ENCODE measurements around the gene STN1. TPM values are rescaled to one million over a fixed set of nuclear protein-coding genes. Genes with fewer than 3 reads are reported as not detected.

Gene STN1
- total RNA-seq, 2 experiments from 2014 or later = 46.5 to 50.9 TPM

- no peak for DNase-seq
- Mint-ChIP-seq H3K4me3 (no peak overlapping the region), H3K4me1 (peaks cover under 1% of the 10 kb centered on the region), H3K27ac (no peak overlapping the region), H3K36me3 (ENCODE audit: low read depth) (no peaks in the 10 kb centered on the region), H3K27me3 (peaks cover 4% of the 10 kb centered on the region), H3K9me3 (no peaks in the 10 kb centered on the region)
- POLR2A ChIA-PET = interaction anchor here (0.7 kb wide), 1 partner anchor 262 kb away, joined by 3 read pairs; no protein-coding TSS in a partner anchor
- CTCF ChIA-PET = interaction anchor here (1.8 kb wide), 1 partner anchor 13 kb away, joined by 5 read pairs; no protein-coding TSS in a partner anchor
These were observed 23.8 kb upstream of the STN1 start for GRCh38 chr10:103941801-103942200.

- Mint-ChIP-seq H3K4me1 (no peaks in the 10 kb centered on the region), H3K27me3 (peaks cover 4% of the 10 kb centered on the region), H3K4me3 (no peak overlapping the region), H3K27ac (no peak overlapping the region), H3K9me3 (no peaks in the 10 kb centered on the region), H3K36me3 (ENCODE audit: low read depth) (no peaks in the 10 kb centered on the region)
- DNase-seq = no peak
- CTCF ChIA-PET = no interaction called here
- POLR2A ChIA-PET = no interaction called here
These were observed 21.5 kb upstream of the STN1 start for GRCh38 chr10:103939522-103939921.

GRCh38 chr10:103936022-103936421 lies 18.0 kb upstream of the STN1 start:
- H3K4me3 Mint-ChIP-seq = no peak overlapping the region
- ChIA-PET CTCF (interaction anchor here (0.8 to 1.0 kb wide), 2 partner anchors 17 to 88 kb away, joined by 3 read pairs; no protein-coding TSS in a partner anchor), POLR2A (no interaction called here)
- no peak for DNase-seq
- H3K27ac Mint-ChIP-seq = no peak overlapping the region
- H3K36me3 Mint-ChIP-seq (ENCODE audit: low read depth) = no peaks in the 10 kb centered on the region
- H3K9me3 Mint-ChIP-seq = no peaks in the 10 kb centered on the region
- H3K27me3 Mint-ChIP-seq = peaks cover 2% of the 10 kb centered on the region
- H3K4me1 Mint-ChIP-seq = no peaks in the 10 kb centered on the region

- H3K4me3 Mint-ChIP-seq = no peak overlapping the region
- H3K27ac Mint-ChIP-seq = no peak overlapping the region
- peaks cover 2% of the 10 kb centered on the region for H3K27me3 Mint-ChIP-seq
- CTCF ChIA-PET = interaction anchor here (1.4 kb wide), 1 partner anchor 9 kb away, joined by 4 read pairs; no protein-coding TSS in a partner anchor
- H3K4me1 Mint-ChIP-seq = no peaks in the 10 kb centered on the region
- H3K9me3 Mint-ChIP-seq = no peaks in the 10 kb centered on the region
- H3K36me3 Mint-ChIP-seq (ENCODE audit: low read depth) = no peaks in the 10 kb centered on the region
- POLR2A ChIA-PET = no interaction called here
- no peak for DNase-seq
These were observed 16.3 kb upstream of the STN1 start for GRCh38 chr10:103934308-103934707.

GRCh38 chr10:103933557-103934121 lies 15.7 kb upstream of the STN1 start:
- DNase-seq = no peak
- H3K4me3 Mint-ChIP-seq = no peak overlapping the region
- H3K4me1 Mint-ChIP-seq = no peaks in the 10 kb centered on the region
- peaks cover 2% of the 10 kb centered on the region for H3K27me3 Mint-ChIP-seq
- H3K36me3 Mint-ChIP-seq (ENCODE audit: low read depth) = no peaks in the 10 kb centered on the region
- no peaks in the 10 kb centered on the region for H3K9me3 Mint-ChIP-seq
- ChIA-PET CTCF (interaction anchor here (1.5 kb wide), 1 partner anchor 13 kb away, joined by 3 read pairs; no protein-coding TSS in a partner anchor), POLR2A (no interaction called here)
- no peak overlapping the region for H3K27ac Mint-ChIP-seq

- DNase-seq = no peak
- Mint-ChIP-seq H3K27ac (no peak overlapping the region), H3K4me1 (no peaks in the 10 kb centered on the region), H3K36me3 (ENCODE audit: low read depth) (no peaks in the 10 kb centered on the region), H3K9me3 (no peaks in the 10 kb centered on the region), H3K4me3 (no peak overlapping the region), H3K27me3 (peaks cover 2% of the 10 kb centered on the region)
- POLR2A ChIA-PET = no interaction called here
- CTCF ChIA-PET = interaction anchor here (1.0 to 1.5 kb wide), 2 partner anchors 14 to 359 kb away, joined by 3 to 4 read pairs; no protein-coding TSS in a partner anchor
These were observed 15.0 kb upstream of the STN1 start for GRCh38 chr10:103932971-103933370.

GRCh38 chr10:103932271-103932670 lies 14.3 kb upstream of the STN1 start:
- Mint-ChIP-seq H3K36me3 (ENCODE audit: low read depth) (no peaks in the 10 kb centered on the region), H3K4me1 (no peaks in the 10 kb centered on the region), H3K9me3 (no peaks in the 10 kb centered on the region), H3K27me3 (peaks cover 2% of the 10 kb centered on the region), H3K4me3 (no peak overlapping the region), H3K27ac (no peak overlapping the region)
- POLR2A ChIA-PET = no interaction called here
- DNase-seq = no peak
- CTCF ChIA-PET = interaction anchor here (1.0 to 1.5 kb wide), 4 partner anchors 10 to 360 kb away, joined by 3 to 5 read pairs (median 4); no protein-coding TSS in a partner anchor

GRCh38 chr10:103931603-103932002 lies 13.6 kb upstream of the STN1 start:
- Mint-ChIP-seq H3K4me1 (no peaks in the 10 kb centered on the region), H3K4me3 (no peak overlapping the region), H3K9me3 (no peaks in the 10 kb centered on the region), H3K27ac (no peak overlapping the region), H3K36me3 (ENCODE audit: low read depth) (no peaks in the 10 kb centered on the region), H3K27me3 (peaks cover 2% of the 10 kb centered on the region)
- no peak for DNase-seq
- CTCF ChIA-PET = interaction anchor here (0.5 to 1.4 kb wide), 3 partner anchors 10 to 429 kb away, joined by 3 to 5 read pairs (median 3); no protein-coding TSS in a partner anchor
- POLR2A ChIA-PET = no interaction called here

- Mint-ChIP-seq H3K4me1 (no peaks in the 10 kb centered on the region), H3K4me3 (no peak overlapping the region)
These were observed 12.9 kb upstream of the STN1 start for GRCh38 chr10:103930881-103931280.

GRCh38 chr10:103930449-103930848 lies 12.5 kb upstream of the STN1 start:
- H3K9me3 Mint-ChIP-seq = no peaks in the 10 kb centered on the region
- H3K36me3 Mint-ChIP-seq (ENCODE audit: low read depth) = no peaks in the 10 kb centered on the region
- CTCF ChIA-PET = no interaction called here
- no peak overlapping the region for H3K27ac Mint-ChIP-seq
- no peak for DNase-seq
- no peak overlapping the region for H3K4me3 Mint-ChIP-seq
- POLR2A ChIA-PET = no interaction called here
- peaks cover 2% of the 10 kb centered on the region for H3K27me3 Mint-ChIP-seq
- no peaks in the 10 kb centered on the region for H3K4me1 Mint-ChIP-seq

More at GRCh38 chr10:103930881-103931280, 12.9 kb upstream of the STN1 start:
- Mint-ChIP-seq H3K9me3 (no peaks in the 10 kb centered on the region), H3K27me3 (peaks cover 2% of the 10 kb centered on the region), H3K36me3 (ENCODE audit: low read depth) (no peaks in the 10 kb centered on the region), H3K27ac (no peak overlapping the region)
- ChIA-PET POLR2A (no interaction called here), CTCF (no interaction called here)
- DNase-seq = no peak

- H3K4me1 Mint-ChIP-seq = no peaks in the 10 kb centered on the region
- H3K27me3 Mint-ChIP-seq = peaks cover 2% of the 10 kb centered on the region
- H3K36me3 Mint-ChIP-seq (ENCODE audit: low read depth) = no peaks in the 10 kb centered on the region
- no peak overlapping the region for H3K27ac Mint-ChIP-seq
- no peak for DNase-seq
- POLR2A ChIA-PET = no interaction called here
- CTCF ChIA-PET = interaction anchor here (1.2 to 1.5 kb wide), 2 partner anchors 10 to 13 kb away, joined by 3 to 5 read pairs; no protein-coding TSS in a partner anchor
- no peak overlapping the region for H3K4me3 Mint-ChIP-seq
- no peaks in the 10 kb centered on the region for H3K9me3 Mint-ChIP-seq
These were observed 11.5 kb upstream of the STN1 start for GRCh38 chr10:103929381-103929921.

GRCh38 chr10:103928784-103929183 lies 10.8 kb upstream of the STN1 start:
- no peak overlapping the region for H3K27ac Mint-ChIP-seq
- no peak for DNase-seq
- no peaks in the 10 kb centered on the region for H3K27me3 Mint-ChIP-seq
- H3K4me1 Mint-ChIP-seq = no peaks in the 10 kb centered on the region
- CTCF ChIA-PET = interaction anchor here (1.2 to 1.5 kb wide), 2 partner anchors 10 to 14 kb away, joined by 3 to 5 read pairs; no protein-coding TSS in a partner anchor
- POLR2A ChIA-PET = no interaction called here
- no peaks in the 10 kb centered on the region for H3K36me3 Mint-ChIP-seq (ENCODE audit: low read depth)
- no peaks in the 10 kb centered on the region for H3K9me3 Mint-ChIP-seq
- no peak overlapping the region for H3K4me3 Mint-ChIP-seq

- ChIA-PET CTCF (no interaction called here), POLR2A (no interaction called here)
- Mint-ChIP-seq H3K4me3 (no peak overlapping the region), H3K9me3 (no peaks in the 10 kb centered on the region), H3K27me3 (no peaks in the 10 kb centered on the region), H3K36me3 (ENCODE audit: low read depth) (no peaks in the 10 kb centered on the region), H3K4me1 (no peaks in the 10 kb centered on the region), H3K27ac (no peak overlapping the region)
- DNase-seq = no peak
These were observed 8.8 kb upstream of the STN1 start for GRCh38 chr10:103926722-103927319.
